SK-N-SH (cell line): Measurements from ENCODE around the gene TMOD3.
A peak's percentile ranks its signal among the peaks of the same experiment; 100 is the strongest.

ENCODE experiments used
- CTCF ChIP-seq: fragments of 200-600 bp; sonication (generic); IDR thresholded peaks from 2 replicates; pipeline ENCODE4 v1.6.1; 2017; ENCODE audit warnings: antibody characterized with exemption, mild to moderate bottlenecking, moderate library complexity
- EP300 ChIP-seq, 2 experiments: IDR thresholded peaks; 2 replicates each; pipeline versions ENCODE4 v1.4.0 to v1.6.1; 2012; ENCODE audit warnings: borderline replicate concordance in 1 of 2, low read depth in 1 of 2, low read length in 1 of 2
- EZH2phosphoT487 ChIP-seq: fragments of 200-600 bp; sonication (generic); IDR thresholded peaks from 2 replicates; pipeline ENCODE4 v1.6.1; 2017; ENCODE audit warnings: low read depth, mixed run types, mild to moderate bottlenecking, antibody characterized with exemption, moderate library complexity, borderline replicate concordance
- FOXM1 ChIP-seq: IDR thresholded peaks from 2 replicates; pipeline ENCODE4 v1.4.0; 2012; ENCODE audit warnings: low read depth, mild to moderate bottlenecking
- NRF1 ChIP-seq: IDR thresholded peaks from 2 replicates; pipeline ENCODE4 v1.6.1; 2012; ENCODE audit warnings: low read depth, mild to moderate bottlenecking, low read length
- RCOR1 ChIP-seq: fragments of 150-350 bp; IDR thresholded peaks from 2 replicates; pipeline ENCODE4 v1.6.1; 2017; ENCODE audit warnings: antibody characterized with exemption, low read length
- SIN3A ChIP-seq: IDR thresholded peaks from 2 replicates; pipeline ENCODE4 v1.6.1; 2012; ENCODE audit warnings: low read depth, mild to moderate bottlenecking, low read length, moderate library complexity, borderline replicate concordance
- TAF1 ChIP-seq: IDR thresholded peaks from 2 replicates; pipeline ENCODE4 v1.6.1; 2012; ENCODE audit warnings: low read depth, mild to moderate bottlenecking, low read length, moderate library complexity, borderline replicate concordance
- TEAD4 ChIP-seq: IDR thresholded peaks from 2 replicates; pipeline ENCODE4 v1.4.0; 2012; ENCODE audit warnings: mild to moderate bottlenecking, borderline replicate concordance; ENCODE audit not compliant: insufficient read depth
- USF1 ChIP-seq: IDR thresholded peaks from 2 replicates; pipeline ENCODE4 v1.4.0; 2012; ENCODE audit warnings: low read depth, borderline replicate concordance
- TF ChIP-seq, protein P1 (sequence below): IDR thresholded peaks from 2 replicates; pipeline ENCODE4 v1.4.0; 2012; ENCODE audit warnings: low read depth
- TF ChIP-seq, protein P2 (sequence below): fragments of 150-350 bp; IDR thresholded peaks from 2 replicates; pipeline ENCODE4 v1.6.1; 2017; ENCODE audit warnings: antibody characterized with exemption, low read length, low read depth, borderline replicate concordance

- TF ChIP-seq EP300 (IDR thresholded peaks at IDR 0.05; ENCODE audit: borderline replicate concordance in 1 of 2, low read depth in 1 of 2, low read length in 1 of 2) (0 out of 4 replicates have a peak, but pooled peaks have one; percentile 15 to 18), CTCF (no peak), SIN3A (no peak), USF1 (no peak), RCOR1 (no peak), EZH2phosphoT487 (no peak), NRF1 (no peak), TAF1 (no peak), FOXM1 (no peak), TEAD4 (no peak)
- TF ChIP-seq, protein P1, sequence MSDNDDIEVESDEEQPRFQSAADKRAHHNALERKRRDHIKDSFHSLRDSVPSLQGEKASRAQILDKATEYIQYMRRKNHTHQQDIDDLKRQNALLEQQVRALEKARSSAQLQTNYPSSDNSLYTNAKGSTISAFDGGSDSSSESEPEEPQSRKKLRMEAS = no peak
- TF ChIP-seq, protein P2, sequence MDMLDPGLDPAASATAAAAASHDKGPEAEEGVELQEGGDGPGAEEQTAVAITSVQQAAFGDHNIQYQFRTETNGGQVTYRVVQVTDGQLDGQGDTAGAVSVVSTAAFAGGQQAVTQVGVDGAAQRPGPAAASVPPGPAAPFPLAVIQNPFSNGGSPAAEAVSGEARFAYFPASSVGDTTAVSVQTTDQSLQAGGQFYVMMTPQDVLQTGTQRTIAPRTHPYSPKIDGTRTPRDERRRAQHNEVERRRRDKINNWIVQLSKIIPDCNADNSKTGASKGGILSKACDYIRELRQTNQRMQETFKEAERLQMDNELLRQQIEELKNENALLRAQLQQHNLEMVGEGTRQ = no peak
Observed at GRCh38 chr15:51793521-51794305, 35.7 kb upstream of the TMOD3 start.
